HEK293 (cell line): ENCODE results near the gene GLIS1.

Experiments
- SP2 ChIP-seq: fragments of 450-650 bp; formaldehyde crosslinking; IDR thresholded peaks from 2 replicates; pipeline ENCODE4 v1.5.1; 2016; ENCODE audit warnings: missing biosample characterization, missing genetic modification characterization
- ZBTB7A ChIP-seq: fragments of 450-650 bp; formaldehyde crosslinking; IDR thresholded peaks from 2 replicates; pipeline ENCODE4 v1.5.1; 2016; ENCODE audit warnings: low read depth, missing biosample characterization, missing genetic modification characterization
- ZNF514 ChIP-seq: fragments of 450-650 bp; formaldehyde crosslinking; IDR thresholded peaks from 2 replicates; pipeline ENCODE4 v1.5.1; 2016; ENCODE audit warnings: missing biosample characterization, missing genetic modification characterization
- TF ChIP-seq, protein P1 (sequence below): fragments of 450-650 bp; formaldehyde crosslinking; IDR thresholded peaks from 2 replicates; pipeline ENCODE4 v1.5.1; 2016; ENCODE audit warnings: missing biosample characterization, missing genetic modification characterization

DNA sequence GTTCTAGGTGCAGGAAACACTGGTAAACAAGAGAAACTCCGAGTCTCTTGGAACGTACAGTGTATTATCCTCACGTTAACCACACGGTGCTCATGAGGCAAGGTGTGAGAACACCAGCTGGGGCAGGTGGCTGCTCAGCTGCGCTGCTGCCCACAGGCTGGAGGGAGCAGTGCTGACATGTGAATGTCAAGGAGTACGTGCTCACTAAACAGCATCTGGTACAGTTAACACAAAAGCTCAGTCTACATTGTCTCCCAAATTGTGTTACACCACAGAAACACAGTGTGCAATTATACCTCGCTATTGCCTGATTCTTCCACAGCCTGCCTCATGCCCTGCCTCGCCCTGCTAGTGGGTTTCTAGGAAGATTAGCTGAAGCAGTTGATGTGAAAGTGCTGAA, 138.4 kb downstream of the GLIS1 start:
- TF ChIP-seq ZNF514 (tag by site-specific recombination) (no peak), ZBTB7A (tag by site-specific recombination) (no peak), SP2 (tag by site-specific recombination) (no peak)
- TF ChIP-seq, protein P1, sequence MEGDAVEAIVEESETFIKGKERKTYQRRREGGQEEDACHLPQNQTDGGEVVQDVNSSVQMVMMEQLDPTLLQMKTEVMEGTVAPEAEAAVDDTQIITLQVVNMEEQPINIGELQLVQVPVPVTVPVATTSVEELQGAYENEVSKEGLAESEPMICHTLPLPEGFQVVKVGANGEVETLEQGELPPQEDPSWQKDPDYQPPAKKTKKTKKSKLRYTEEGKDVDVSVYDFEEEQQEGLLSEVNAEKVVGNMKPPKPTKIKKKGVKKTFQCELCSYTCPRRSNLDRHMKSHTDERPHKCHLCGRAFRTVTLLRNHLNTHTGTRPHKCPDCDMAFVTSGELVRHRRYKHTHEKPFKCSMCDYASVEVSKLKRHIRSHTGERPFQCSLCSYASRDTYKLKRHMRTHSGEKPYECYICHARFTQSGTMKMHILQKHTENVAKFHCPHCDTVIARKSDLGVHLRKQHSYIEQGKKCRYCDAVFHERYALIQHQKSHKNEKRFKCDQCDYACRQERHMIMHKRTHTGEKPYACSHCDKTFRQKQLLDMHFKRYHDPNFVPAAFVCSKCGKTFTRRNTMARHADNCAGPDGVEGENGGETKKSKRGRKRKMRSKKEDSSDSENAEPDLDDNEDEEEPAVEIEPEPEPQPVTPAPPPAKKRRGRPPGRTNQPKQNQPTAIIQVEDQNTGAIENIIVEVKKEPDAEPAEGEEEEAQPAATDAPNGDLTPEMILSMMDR (tag by site-specific recombination) = no peak
